CD14-positive monocyte (primary cell): ENCODE data around the gene GNAT1. TPM values are rescaled to one million over a fixed set of nuclear protein-coding genes. Genes with fewer than 3 reads are reported as not detected.

Source experiments
- DNase-seq, 3 donors: peaks; one replicate each; pipeline ENCODE4 v3.0.0-alpha.2; 2011 to 2022
- H2AFZ ChIP-seq: 2 replicates; pipeline ENCODE4 v1.6.0; 2012; ENCODE audit warnings: mild to moderate bottlenecking, low read depth, low read length, inconsistent platforms; ENCODE audit not compliant: insufficient read depth, poor library complexity, severe bottlenecking
- H3K27ac ChIP-seq, 2 donors: 1 replicate in 1 of 2; 2 replicates in 1 of 2; pipeline ENCODE4 v1.5.1; 2012 to 2013; ENCODE audit warnings: low read length in 2 of 2, control low read depth in 1 of 2, inconsistent platforms in 1 of 2, low read depth in 1 of 2, mild to moderate bottlenecking in 1 of 2
- H3K27me3 ChIP-seq, 2 donors: one replicate each; pipeline versions ENCODE4 v1.6.0 to v1.6.1; 2011 to 2013; ENCODE audit warnings: low read length in 2 of 2; ENCODE audit not compliant: control insufficient read depth in 2 of 2, insufficient read depth in 2 of 2
- H3K36me3 ChIP-seq, 2 donors: replicated peaks in 1 of 2; 1 replicate in 1 of 2; 2 replicates in 1 of 2; pipeline versions ENCODE4 v1.5.1 to v1.6.1; 2012 to 2013; ENCODE audit warnings: low read length in 2 of 2, control low read depth in 1 of 2, inconsistent platforms in 1 of 2, mild to moderate bottlenecking in 1 of 2; ENCODE audit not compliant: insufficient read depth in 2 of 2, control insufficient read depth in 1 of 2
- H3K4me1 ChIP-seq, 2 donors: 1 replicate in 1 of 2; 2 replicates in 1 of 2; pipeline versions ENCODE4 v1.5.1 to v1.6.1; 2012 to 2013; ENCODE audit warnings: low read length in 2 of 2, control low read depth in 1 of 2, inconsistent platforms in 1 of 2, mild to moderate bottlenecking in 1 of 2, moderate library complexity in 1 of 2; ENCODE audit not compliant: insufficient read depth in 2 of 2, control insufficient read depth in 1 of 2
- H3K4me2 ChIP-seq: replicated peaks from 2 replicates; pipeline ENCODE3; 2012; ENCODE audit warnings: low read length, moderate library complexity, mild to moderate bottlenecking; ENCODE audit not compliant: poor library complexity, severe bottlenecking; ENCODE audit errors: extremely low read depth
- H3K4me3 ChIP-seq, 3 experiments: fragments of 200-600 bp in 1 of 3; sonication (generic) in 1 of 3; replicated peaks in 1 of 3; 1 replicate in 2 of 3; 2 replicates in 1 of 3; pipeline ENCODE4 v1.5.1; 2011 to 2013; ENCODE audit warnings: low read length in 3 of 3, mild to moderate bottlenecking in 3 of 3, control low read depth in 2 of 3, low read depth in 2 of 3, inconsistent platforms in 1 of 3, moderate library complexity in 1 of 3
- H3K79me2 ChIP-seq: 2 replicates; pipeline ENCODE4 v1.6.0; 2012; ENCODE audit warnings: mild to moderate bottlenecking, control low read depth, inconsistent platforms, low read length, moderate library complexity; ENCODE audit not compliant: insufficient read depth
- H3K9ac ChIP-seq: 2 replicates; pipeline ENCODE4 v1.6.0; 2017; ENCODE audit warnings: low read length, mild to moderate bottlenecking; ENCODE audit not compliant: insufficient read depth, poor library complexity, severe bottlenecking
- H3K9me3 ChIP-seq, 2 donors: replicated peaks in 1 of 2; 1 replicate in 1 of 2; 2 replicates in 1 of 2; pipeline versions ENCODE4 v1.5.1 to v1.6.1; 2012 to 2013; ENCODE audit warnings: low read length in 2 of 2, control low read depth in 1 of 2; ENCODE audit not compliant: control insufficient read depth in 1 of 2, insufficient read depth in 1 of 2
- H4K20me1 ChIP-seq: 2 replicates; pipeline ENCODE4 v1.6.0; 2012; ENCODE audit warnings: mild to moderate bottlenecking, low read length, control low read depth, moderate library complexity; ENCODE audit not compliant: insufficient read depth
- H3K27ac Mint-ChIP-seq, 7 donors: one replicate each; pipeline ENCODE4 v1.8.0; 2020; ENCODE audit warnings: mild to moderate bottlenecking in 7 of 7, mixed read lengths in 7 of 7, moderate library complexity in 6 of 7, inconsistent platforms in 2 of 7
- H3K27me3 Mint-ChIP-seq, 3 donors: one replicate each; pipeline ENCODE4 v1.8.0; 2021 to 2022; ENCODE audit warnings: low read depth in 3 of 3, mild to moderate bottlenecking in 3 of 3, mixed read lengths in 3 of 3, moderate library complexity in 3 of 3, inconsistent platforms in 1 of 3
- H3K36me3 Mint-ChIP-seq, 2 donors: one replicate each; pipeline ENCODE4 v1.8.0; 2020; ENCODE audit warnings: mixed read lengths in 2 of 2, inconsistent platforms in 1 of 2, mild to moderate bottlenecking in 1 of 2
- H3K4me1 Mint-ChIP-seq: one replicate; pipeline ENCODE4 v1.8.0; 2020; ENCODE audit warnings: mild to moderate bottlenecking, mixed read lengths
- H3K4me3 Mint-ChIP-seq, 2 donors: one replicate each; pipeline ENCODE4 v1.8.0; 2020; ENCODE audit warnings: mild to moderate bottlenecking in 2 of 2, mixed read lengths in 2 of 2, moderate library complexity in 1 of 2
- H3K9me3 Mint-ChIP-seq, 7 donors: one replicate each; pipeline ENCODE4 v1.8.0; 2020 to 2022; ENCODE audit warnings: mixed read lengths in 7 of 7, mild to moderate bottlenecking in 6 of 7, moderate library complexity in 6 of 7, inconsistent platforms in 2 of 7
- CTCF ChIP-seq: fragments of 200-600 bp; IDR thresholded peaks from one replicate; pipeline ENCODE4 v1.8.0; 2022; ENCODE audit warnings: antibody characterized with exemption, mild to moderate bottlenecking
- WGBS: methylation state at CpG from one replicate; pipeline ENCODE4 v1.1.5; 2013; ENCODE audit warnings: missing lambda C conversion rate; ENCODE audit not compliant: insufficient coverage; 5-methylcytosine and 5-hydroxymethylcytosine counted together
- intact Hi-C, 2 donors: fragments of 100-400 bp; cut with micrococcal nuclease; formaldehyde crosslinking; loops; one replicate each; pipeline versions ENCODE4 v1.15.0 to v1.15.1; 2023
- polyA plus RNA-seq, 3 donors: library from polyadenylated mRNA; depleted of rRNA in 1 of 3; unstranded in 2 of 3; stranded (reverse) in 1 of 3; fragments of 300-500 nt in 2 of 3; fragments of >200 nt in 1 of 3; fragmentation: Illumina TruSeq in 2 of 3; gene quantifications; 1 replicate in 2 of 3; 2 replicates in 1 of 3; pipeline ENCODE4 v1.2.3, GENCODE V29; 2012 to 2021

Gene GNAT1
- polyA plus RNA-seq, 3 donors: not detected

DNA sequence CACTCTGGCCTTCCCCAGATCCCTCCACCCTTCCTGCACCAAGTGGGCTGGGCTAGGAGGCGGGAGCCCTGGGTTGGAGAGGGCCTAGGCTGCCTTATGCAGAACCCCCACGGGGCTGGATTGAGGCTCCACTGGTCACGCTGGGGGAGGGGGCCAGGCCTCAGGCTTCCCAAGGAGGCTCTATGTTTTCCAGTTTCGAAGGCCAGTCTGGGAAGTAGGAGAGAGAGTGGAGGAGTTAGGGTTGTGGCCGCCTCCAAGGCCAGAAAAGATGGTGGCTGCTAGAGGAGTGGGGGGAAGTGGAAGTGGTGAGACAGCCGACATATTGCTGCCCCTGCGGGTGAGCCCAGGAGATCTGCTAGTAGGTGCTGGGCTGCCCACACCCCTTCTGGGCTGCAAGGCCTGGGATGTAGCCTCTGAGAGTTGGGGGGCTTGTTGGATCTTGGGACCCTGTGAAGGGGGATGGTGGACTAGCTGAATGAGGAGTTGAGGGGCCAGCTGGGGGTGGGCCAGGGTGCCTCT lies 45.8 kb downstream of the GNAT1 start:
- intact Hi-C loops: no loop called here
- peaks cover 71% of the 10 kb centered on the region for H3K4me1 Mint-ChIP-seq
- peaks cover 22 to 48% of the 10 kb centered on the region in 2 donors for H3K36me3 Mint-ChIP-seq
- Histone ChIP-seq H3K9me3 (no peaks in the 10 kb centered on the region), H3K79me2 (peaks cover 93% of the 10 kb centered on the region), H2AFZ (no peak overlapping the region), H3K4me3 (peak overlapping the region; percentile 61 to 100 (median 97)), H3K36me3 (peaks cover 16 to 22% of the 10 kb centered on the region in 2 donors), H3K4me2 (peak overlapping the region; percentile 96), H3K27ac (peak overlapping the region; percentile 98 to 100), H3K9ac (peak overlapping the region; percentile 89), H3K4me1 (peaks cover 75 to 76% of the 10 kb centered on the region in 2 donors), H4K20me1 (peaks cover 61% of the 10 kb centered on the region), H3K27me3 (no peaks in the 10 kb centered on the region)
- WGBS: 0% methylated on average over 6 of the region's 7 CpGs
- no peak for TF ChIP-seq CTCF
- peak overlapping the region; percentile 99 to 100 for H3K4me3 Mint-ChIP-seq
- peak in 2 of 3 donors; percentile 39 to 51 for DNase-seq
- peak overlapping the region; percentile 93 to 98 (median 95) for H3K27ac Mint-ChIP-seq
- H3K27me3 Mint-ChIP-seq: peaks cover 0 to 1% (median 0%) of the 10 kb centered on the region in 3 donors
- H3K9me3 Mint-ChIP-seq: peaks cover 0 to 2% (median 0%) of the 10 kb centered on the region in 7 donors

DNA sequence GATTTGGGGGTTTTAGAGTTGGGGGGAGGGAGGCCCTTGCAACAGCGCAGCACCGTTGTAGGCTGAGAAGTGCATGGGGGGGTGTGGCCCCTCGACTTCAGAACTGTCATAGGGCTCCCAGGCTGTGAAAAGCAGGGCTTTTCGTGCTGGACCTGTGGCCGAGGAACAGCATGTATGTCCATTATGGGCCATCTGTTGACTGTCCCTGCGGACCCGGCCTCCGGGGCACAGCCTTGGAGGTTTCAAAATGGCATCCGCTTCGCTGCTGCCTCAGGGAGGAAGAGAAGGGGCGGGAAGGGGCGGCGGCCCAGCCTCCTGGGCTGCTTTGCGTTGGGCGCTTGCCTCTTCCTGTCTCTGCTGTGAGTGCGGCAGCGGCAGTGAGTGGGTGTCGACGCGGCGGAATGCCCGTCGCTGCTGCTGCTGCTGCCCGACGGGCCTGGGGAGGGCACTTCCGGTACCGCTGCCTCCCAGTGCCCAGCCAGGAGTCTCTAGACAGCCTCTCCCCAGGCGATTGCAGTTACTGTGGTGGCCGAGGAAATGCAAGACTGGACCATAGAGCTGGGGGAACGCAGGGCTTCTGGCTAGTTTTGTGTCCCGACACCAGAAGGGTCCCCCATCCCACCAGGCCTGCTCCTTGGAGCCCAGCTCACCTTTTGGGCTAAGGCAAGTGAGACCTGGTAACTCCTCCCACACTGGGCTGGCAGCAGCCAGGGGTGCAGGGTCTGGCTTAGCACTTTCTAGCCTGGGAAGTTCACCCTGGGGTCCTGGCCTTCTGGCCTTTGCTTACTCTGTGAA lies 46.5 kb downstream of the GNAT1 start:
- H3K4me1 Mint-ChIP-seq: peaks cover 71% of the 10 kb centered on the region
- Histone ChIP-seq H3K27ac (peak overlapping the region; percentile 98 to 100), H4K20me1 (peaks cover 67% of the 10 kb centered on the region), H3K27me3 (no peaks in the 10 kb centered on the region), H2AFZ (no peak overlapping the region), H3K9ac (peak overlapping the region; percentile 89), H3K4me2 (peak overlapping the region; percentile 96), H3K79me2 (peaks cover 93% of the 10 kb centered on the region), H3K36me3 (peaks cover 16 to 22% of the 10 kb centered on the region in 2 donors), H3K4me1 (peaks cover 74 to 76% of the 10 kb centered on the region in 2 donors), H3K4me3 (peak overlapping the region; percentile 61 to 100 (median 97)), H3K9me3 (no peaks in the 10 kb centered on the region)
- intact Hi-C loops: no loop called here
- peak overlapping the region; percentile 93 to 98 (median 95) for H3K27ac Mint-ChIP-seq
- peaks cover 0 to 1% (median 0%) of the 10 kb centered on the region in 3 donors for H3K27me3 Mint-ChIP-seq
- peak overlapping the region; percentile 99 to 100 for H3K4me3 Mint-ChIP-seq
- H3K36me3 Mint-ChIP-seq: peaks cover 22 to 48% of the 10 kb centered on the region in 2 donors
- DNase-seq: peak; percentile 84 to 88 (median 85)
- no peak for TF ChIP-seq CTCF
- H3K9me3 Mint-ChIP-seq: peaks cover 0 to 2% (median 0%) of the 10 kb centered on the region in 7 donors
- WGBS: 0% methylated on average over 29 of the region's 31 CpGs
